HFFc6 (cell line): ENCODE data around the gene B3GAT1. TPM values are rescaled to one million over a fixed set of nuclear protein-coding genes. Genes with fewer than 3 reads are reported as not detected.

Experiments
- DNase-seq: peaks from one replicate; pipeline ENCODE4 v3.0.0-alpha.2; 2018
- H3K27ac Mint-ChIP-seq: 2 replicates; pipeline ENCODE4 v1.8.0; 2020; ENCODE audit warnings: mild to moderate bottlenecking, mixed read lengths
- H3K27me3 Mint-ChIP-seq: 2 replicates; pipeline ENCODE4 v1.8.0; 2021; ENCODE audit warnings: mild to moderate bottlenecking, moderate library complexity, mixed read lengths; ENCODE audit not compliant: insufficient read depth
- H3K36me3 Mint-ChIP-seq: 2 replicates; pipeline ENCODE4 v1.8.0; 2021; ENCODE audit warnings: low read depth, mixed read lengths
- H3K4me1 Mint-ChIP-seq: 2 replicates; pipeline ENCODE4 v1.8.0; 2020; ENCODE audit warnings: low read depth, mixed read lengths
- H3K4me3 Mint-ChIP-seq: 2 replicates; pipeline ENCODE4 v1.8.0; 2020; ENCODE audit warnings: mild to moderate bottlenecking, moderate library complexity, mixed read lengths
- H3K9me3 Mint-ChIP-seq: 2 replicates; pipeline ENCODE4 v1.8.0; 2020; ENCODE audit warnings: mild to moderate bottlenecking, mixed read lengths
- CTCF ChIP-seq: fragments of 200-600 bp; sonication (generic); IDR thresholded peaks from 2 replicates; pipeline ENCODE4 v1.5.0; 2021; ENCODE audit warnings: antibody characterized with exemption, mild to moderate bottlenecking
- total RNA-seq, 6 experiments: library from RNA; stranded (reverse); fragmentation: NEBNext Ultra II Directional; extraction: Animal tissue kit (Norgen Biotek cat#: 25700); gene quantifications; 2 replicates in 1 of 6; 3 replicates in 5 of 6; pipeline ENCODE4 v1.2.3, GENCODE V29; 2021

Gene B3GAT1
- total RNA-seq, 6 experiments from 2014 or later: not detected

- H3K27me3 Mint-ChIP-seq: no peaks in the 10 kb centered on the region; the same call in 1 of the 2 replicates
- peaks cover 35% of the 10 kb centered on the region for H3K9me3 Mint-ChIP-seq
- no peaks in the 10 kb centered on the region for H3K4me1 Mint-ChIP-seq
- no peak overlapping the region for H3K27ac Mint-ChIP-seq
- no peak overlapping the region for H3K4me3 Mint-ChIP-seq
- TF ChIP-seq CTCF: no peak
- H3K36me3 Mint-ChIP-seq: no peaks in the 10 kb centered on the region
- no peak for DNase-seq
Measured at GRCh38 chr11:134355136-134355535, 56.9 kb downstream of the B3GAT1 start.

GRCh38 chr11:134352111-134352510 is 59.9 kb downstream of the B3GAT1 start:
- H3K4me1 Mint-ChIP-seq: no peaks in the 10 kb centered on the region
- H3K27ac Mint-ChIP-seq: no peak overlapping the region
- no peak for DNase-seq
- H3K4me3 Mint-ChIP-seq: no peak overlapping the region
- H3K27me3 Mint-ChIP-seq: no peaks in the 10 kb centered on the region
- no peaks in the 10 kb centered on the region for H3K36me3 Mint-ChIP-seq
- peaks cover 18% of the 10 kb centered on the region; the same call in 1 of the 2 replicates for H3K9me3 Mint-ChIP-seq
- TF ChIP-seq CTCF: no peak

- Mint-ChIP-seq H3K9me3 (peaks cover 16% of the 10 kb centered on the region; the same call in 1 of the 2 replicates), H3K4me1 (no peaks in the 10 kb centered on the region), H3K27ac (no peak overlapping the region), H3K4me3 (no peak overlapping the region), H3K36me3 (no peaks in the 10 kb centered on the region), H3K27me3 (peaks cover 1% of the 10 kb centered on the region; the same call in 1 of the 2 replicates)
- no peak for TF ChIP-seq CTCF
- DNase-seq: no peak
Measured at GRCh38 chr11:134350381-134350780, 61.7 kb downstream of the B3GAT1 start.

- no peak overlapping the region for H3K27ac Mint-ChIP-seq
- no peak for DNase-seq
- H3K9me3 Mint-ChIP-seq: peaks cover 16% of the 10 kb centered on the region; the same call in 1 of the 2 replicates
- no peak overlapping the region for H3K4me3 Mint-ChIP-seq
- H3K4me1 Mint-ChIP-seq: no peaks in the 10 kb centered on the region
- peaks cover 1% of the 10 kb centered on the region; the same call in 1 of the 2 replicates for H3K27me3 Mint-ChIP-seq
- no peak for TF ChIP-seq CTCF
- H3K36me3 Mint-ChIP-seq: no peaks in the 10 kb centered on the region
Measured at GRCh38 chr11:134349802-134350355, 62.2 kb downstream of the B3GAT1 start.

GRCh38 chr11:134349109-134349801 is 62.8 kb downstream of the B3GAT1 start:
- H3K27me3 Mint-ChIP-seq: peaks cover 1% of the 10 kb centered on the region; the same call in 1 of the 2 replicates
- no peak for DNase-seq
- no peaks in the 10 kb centered on the region for H3K4me1 Mint-ChIP-seq
- H3K27ac Mint-ChIP-seq: no peak overlapping the region
- H3K36me3 Mint-ChIP-seq: no peaks in the 10 kb centered on the region
- no peak overlapping the region for H3K4me3 Mint-ChIP-seq
- peaks cover 16% of the 10 kb centered on the region; the same call in 1 of the 2 replicates for H3K9me3 Mint-ChIP-seq
- no peak for TF ChIP-seq CTCF
